Thymus (tissue), 11 donors: ENCODE measurements around the gene PSMB8. TPM values are rescaled to one million over a fixed set of nuclear protein-coding genes. Genes with fewer than 3 reads are reported as not detected.
A peak's percentile ranks its signal among the peaks of the same experiment; 100 is the strongest.

Experiments used
- DNase-seq, 9 donors: peaks; one replicate each; pipeline ENCODE4 v3.0.0-alpha.2; 2013; ENCODE audit warnings: low spot score in 9 of 9, low read depth in 6 of 9, missing footprints in 1 of 9
- H3K27ac ChIP-seq, 2 donors: one replicate each; pipeline ENCODE4 v1.5.1; 2013; ENCODE audit warnings: control low read depth in 1 of 2, low read depth in 1 of 2, low read length in 1 of 2, mild to moderate bottlenecking in 1 of 2, moderate library complexity in 1 of 2
- H3K27me3 ChIP-seq, 2 donors: one replicate each; pipeline ENCODE4 v1.5.1; 2013; ENCODE audit warnings: low read length in 1 of 2; ENCODE audit not compliant: control insufficient read depth in 2 of 2, insufficient read depth in 1 of 2
- H3K36me3 ChIP-seq, 2 donors: one replicate each; pipeline ENCODE4 v1.5.1; 2013; ENCODE audit warnings: low read length in 1 of 2, mild to moderate bottlenecking in 1 of 2, moderate library complexity in 1 of 2; ENCODE audit not compliant: control insufficient read depth in 2 of 2, insufficient read depth in 2 of 2
- H3K4me1 ChIP-seq, 2 donors: one replicate each; pipeline ENCODE4 v1.5.1; 2013; ENCODE audit warnings: low read length in 2 of 2; ENCODE audit not compliant: control insufficient read depth in 2 of 2, insufficient read depth in 2 of 2
- H3K4me3 ChIP-seq, 2 donors: one replicate each; pipeline ENCODE4 v1.5.1; 2013; ENCODE audit warnings: low read length in 2 of 2, control low read depth in 1 of 2, mild to moderate bottlenecking in 1 of 2
- H3K9me3 ChIP-seq, 2 donors: one replicate each; pipeline ENCODE4 v1.5.1; 2013; ENCODE audit warnings: low read length in 1 of 2, mild to moderate bottlenecking in 1 of 2; ENCODE audit not compliant: control insufficient read depth in 2 of 2, insufficient read depth in 1 of 2
- WGBS: extraction: QIAGEN DNeasy Blood & Tissue Kit; methylation state at CpG from one replicate; pipeline ENCODE4 v1.1.7; 2013; 5-methylcytosine and 5-hydroxymethylcytosine counted together
- polyA plus RNA-seq: library from polyadenylated mRNA; stranded (reverse); fragments of 200-250 nt; gene quantifications from one replicate; pipeline ENCODE4 v1.2.3, GENCODE V29; 2013
- total RNA-seq: library from RNA; stranded (reverse); fragments of 120-200 nt; gene quantifications from one replicate; pipeline ENCODE4 v1.2.4, GENCODE V29; 2013
- donor health status: healthy.

The PSMB8 gene
- total and polyA plus RNA-seq, 2 donors: 162 to 177 TPM

- Histone ChIP-seq H3K36me3 (no peaks in the 10 kb centered on the region), H3K9me3 (no peaks in the 10 kb centered on the region), H3K4me1 (peaks cover 0 to 4% of the 10 kb centered on the region in 2 donors), H3K27me3 (no peaks in the 10 kb centered on the region), H3K4me3 (no peak overlapping the region), H3K27ac (no peak overlapping the region)
- no peak for DNase-seq
- 57% methylated on average over 2 of the region's 2 CpGs for WGBS
Measured at GRCh38 chr6:32803416-32803815, 40.4 kb downstream of the PSMB8 start.

DNA sequence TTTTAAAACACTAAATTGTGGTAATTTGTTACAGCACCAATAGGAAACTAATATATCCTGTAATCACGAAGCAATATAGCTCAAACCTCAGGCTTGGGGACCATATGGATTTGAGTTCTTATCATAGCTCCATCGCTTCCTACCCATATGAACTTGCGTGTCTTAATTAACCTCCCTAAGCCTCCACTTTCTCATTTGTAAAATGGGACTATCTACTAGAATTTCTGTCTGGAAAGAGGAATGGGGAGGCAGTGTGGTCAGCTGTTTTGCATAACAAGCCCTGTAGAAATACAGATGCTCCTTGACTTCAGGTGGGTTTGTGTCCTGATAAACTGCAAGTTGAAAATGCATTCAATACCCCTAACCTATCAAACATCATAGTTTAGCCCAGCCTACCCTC, 44.1 kb downstream of the PSMB8 start:
- no peak overlapping the region for H3K4me3 ChIP-seq
- H3K27me3 ChIP-seq: peaks cover 0 to 3% of the 10 kb centered on the region in 2 donors
- no peak for DNase-seq
- H3K9me3 ChIP-seq: no peaks in the 10 kb centered on the region
- no peak overlapping the region for H3K27ac ChIP-seq
- whole genome bisulfite sequencing: 84% methylated on average over 3 of the region's 3 CpGs
- H3K4me1 ChIP-seq: peaks cover 3 to 9% of the 10 kb centered on the region in 2 donors
- no peaks in the 10 kb centered on the region for H3K36me3 ChIP-seq

GRCh38 chr6:32799168-32799567, 44.7 kb downstream of the PSMB8 start:
- Histone ChIP-seq H3K27ac (no peak overlapping the region), H3K4me1 (peaks cover 3 to 12% of the 10 kb centered on the region in 2 donors), H3K27me3 (peaks cover 0 to 3% of the 10 kb centered on the region in 2 donors), H3K9me3 (no peaks in the 10 kb centered on the region), H3K36me3 (no peaks in the 10 kb centered on the region), H3K4me3 (no peak overlapping the region)
- no peak for DNase-seq
- over 99% methylated on average over 3 of the region's 3 CpGs for WGBS

DNA sequence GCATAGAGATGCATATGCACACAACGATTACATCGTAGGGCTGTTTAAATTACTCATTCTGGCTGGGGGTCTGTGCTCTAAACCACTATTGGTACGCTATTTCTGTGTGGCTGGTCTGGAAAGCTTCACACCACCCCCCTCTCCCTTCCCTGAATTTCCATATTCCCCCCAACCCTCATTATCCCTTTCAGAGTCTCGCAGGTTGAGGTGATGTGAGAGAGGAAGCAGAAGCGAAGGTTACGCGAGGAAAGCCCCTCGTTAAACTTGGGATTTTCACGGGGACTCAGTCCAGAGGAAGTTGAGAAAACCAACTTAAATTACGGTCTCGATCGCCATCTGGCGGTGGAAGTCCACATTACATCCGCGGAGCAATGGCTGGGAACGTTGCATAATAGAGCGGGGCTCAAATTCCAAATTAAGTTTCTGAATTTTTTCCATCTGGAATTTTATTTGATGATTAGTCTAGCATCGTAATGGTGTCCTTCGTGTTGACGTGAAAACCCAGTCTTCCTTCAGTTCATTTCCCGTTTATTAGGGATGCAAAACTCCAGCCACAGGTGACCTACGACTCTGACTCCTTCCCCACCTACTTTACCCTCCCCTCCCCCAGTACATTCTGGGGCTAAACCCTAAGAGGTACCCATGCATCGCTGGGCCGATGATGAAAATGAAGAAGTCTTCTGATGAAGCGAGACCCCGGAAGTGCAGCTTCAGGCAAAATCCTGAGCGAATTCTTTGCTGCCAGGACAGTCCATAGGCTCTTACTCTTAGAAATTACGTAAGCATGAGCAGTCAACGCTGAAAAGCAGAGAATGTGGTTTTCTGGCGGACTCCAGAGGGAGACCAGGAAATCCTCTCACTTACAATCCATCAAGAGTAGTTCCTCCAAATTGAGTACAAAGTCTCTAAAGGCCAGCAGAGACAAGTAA, 46.7 kb downstream of the PSMB8 start:
- no peak overlapping the region for H3K27ac ChIP-seq
- WGBS: 6% methylated on average over 30 of the region's 30 CpGs
- no peaks in the 10 kb centered on the region for H3K9me3 ChIP-seq
- peaks cover 3 to 14% of the 10 kb centered on the region in 2 donors for H3K4me1 ChIP-seq
- peak overlapping the region in 1 of 2 donors; percentile 10 for H3K4me3 ChIP-seq
- no peaks in the 10 kb centered on the region for H3K36me3 ChIP-seq
- DNase-seq: peak; percentile 43 to 83 (median 68)
- H3K27me3 ChIP-seq: peaks cover 0 to 3% of the 10 kb centered on the region in 2 donors

DNA sequence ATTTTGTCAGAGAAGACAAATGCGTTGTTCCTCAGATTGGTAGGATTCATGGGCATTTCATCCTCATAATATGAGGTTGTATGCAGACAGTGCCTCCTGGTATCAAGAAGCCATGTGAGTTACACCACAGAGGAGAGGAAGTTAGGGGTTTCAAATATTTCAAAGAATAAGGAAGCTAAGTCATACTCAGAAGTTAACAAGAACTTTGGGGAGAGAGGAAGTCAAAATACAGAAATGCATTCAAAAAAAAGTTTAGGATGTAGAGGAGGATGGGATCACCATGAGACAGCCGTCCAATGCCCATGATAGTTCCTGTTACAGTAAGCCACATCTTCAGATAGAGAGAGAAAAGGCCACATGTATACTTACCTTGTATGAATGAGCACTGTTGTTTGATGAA, 49.3 kb downstream of the PSMB8 start:
- H3K9me3 ChIP-seq: no peaks in the 10 kb centered on the region
- WGBS: 12% methylated on average over 2 of the region's 2 CpGs
- DNase-seq: peak in 1 of 9 donors; percentile 35
- no peak overlapping the region for H3K27ac ChIP-seq
- peaks cover 0 to 7% of the 10 kb centered on the region in 2 donors for H3K27me3 ChIP-seq
- peaks cover 3 to 18% of the 10 kb centered on the region in 2 donors for H3K4me1 ChIP-seq
- H3K4me3 ChIP-seq: no peak overlapping the region
- H3K36me3 ChIP-seq: no peaks in the 10 kb centered on the region

DNA sequence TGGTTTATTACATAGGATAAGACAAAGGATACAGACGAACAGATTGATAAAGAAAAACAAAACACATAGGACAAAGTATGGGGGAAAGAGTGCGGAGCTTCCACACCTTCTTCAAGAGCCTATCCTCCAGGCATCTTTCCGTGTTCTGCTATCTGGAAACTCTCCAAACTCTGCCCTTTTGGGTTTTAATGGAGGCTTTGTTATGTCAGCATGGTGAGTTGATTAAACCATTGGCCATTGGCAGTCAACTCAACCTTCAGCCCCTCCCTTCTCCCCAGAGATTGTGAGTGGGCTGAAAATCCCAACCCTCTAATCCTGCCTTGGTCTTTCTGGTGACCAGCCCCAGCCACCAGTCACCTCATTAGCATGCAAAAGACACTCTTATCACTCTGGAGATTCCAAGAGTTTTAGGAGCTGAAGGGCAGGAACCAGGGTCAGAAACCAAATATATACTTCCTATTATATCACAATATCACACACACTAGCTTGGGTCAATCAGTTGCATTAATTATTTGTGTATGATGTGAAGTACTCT, 50.9 kb downstream of the PSMB8 start:
- no peak overlapping the region for H3K27ac ChIP-seq
- WGBS: 91% methylated on average over 3 of the region's 3 CpGs

More for the DNA sequence above, 50.9 kb downstream of the PSMB8 start:
- Histone ChIP-seq H3K36me3 (no peaks in the 10 kb centered on the region), H3K9me3 (no peaks in the 10 kb centered on the region), H3K27me3 (peaks cover 0 to 7% of the 10 kb centered on the region in 2 donors), H3K4me1 (peaks cover 3 to 18% of the 10 kb centered on the region in 2 donors), H3K4me3 (no peak overlapping the region)
- no peak for DNase-seq

Other genes with a start within 250 kb of the PSMB8 start
- 352 TPM for gene HLA-DQA1, start 206.6 kb downstream of the PSMB8 start, total RNA-seq
- gene HLA-DQA1, start 206.6 kb downstream of the PSMB8 start, polyA plus RNA-seq: 358 TPM
- 336 TPM for gene HLA-DQB1, start 177.4 kb downstream of the PSMB8 start, total RNA-seq
- 458 TPM for gene HLA-DQB1, start 177.4 kb downstream of the PSMB8 start, polyA plus RNA-seq
- gene HLA-DQA2, start 102.7 kb downstream of the PSMB8 start, total RNA-seq: 45.0 TPM
- gene HLA-DQA2, start 102.7 kb downstream of the PSMB8 start, polyA plus RNA-seq: 3.7 TPM
- 17.5 TPM for gene HLA-DQB2, start 80.5 kb downstream of the PSMB8 start, total RNA-seq
- gene HLA-DQB2, start 80.5 kb downstream of the PSMB8 start, polyA plus RNA-seq: 12.2 TPM
- 18.8 TPM for gene HLA-DOB, start 27.0 kb downstream of the PSMB8 start, total RNA-seq
- gene HLA-DOB, start 27.0 kb downstream of the PSMB8 start, polyA plus RNA-seq: 40.1 TPM
- gene TAP2, start 5.3 kb downstream of the PSMB8 start, total RNA-seq: 29.7 TPM
- 39.8 TPM for gene TAP2, start 5.3 kb downstream of the PSMB8 start, polyA plus RNA-seq
- gene TAP1, start 9.7 kb upstream of the PSMB8 start, total RNA-seq: 107 TPM
- gene TAP1, start 9.7 kb upstream of the PSMB8 start, polyA plus RNA-seq: 155 TPM
- 159 TPM for gene PSMB9, start 10.1 kb upstream of the PSMB8 start, total RNA-seq
- gene PSMB9, start 10.1 kb upstream of the PSMB8 start, polyA plus RNA-seq: 143 TPM
- 110 TPM for gene HLA-DMB, start 97.0 kb upstream of the PSMB8 start, total RNA-seq
- 71.0 TPM for gene HLA-DMB, start 97.0 kb upstream of the PSMB8 start, polyA plus RNA-seq
- gene HLA-DMA, start 109.0 kb upstream of the PSMB8 start, total RNA-seq: 85.0 TPM
- gene HLA-DMA, start 109.0 kb upstream of the PSMB8 start, polyA plus RNA-seq: 161 TPM
- gene BRD2, start 124.5 kb upstream of the PSMB8 start, total RNA-seq: 113 TPM
- gene BRD2, start 124.5 kb upstream of the PSMB8 start, polyA plus RNA-seq: 119 TPM
- 38.8 TPM for gene HLA-DOA, start 165.5 kb upstream of the PSMB8 start, total RNA-seq
- 27.9 TPM for gene HLA-DOA, start 165.5 kb upstream of the PSMB8 start, polyA plus RNA-seq
- gene HLA-DPA1, start 229.6 kb upstream of the PSMB8 start, total RNA-seq: 700 TPM
- gene HLA-DPA1, start 229.6 kb upstream of the PSMB8 start, polyA plus RNA-seq: 332 TPM
- gene HLA-DPB1, start 231.9 kb upstream of the PSMB8 start, total RNA-seq: 306 TPM
- 575 TPM for gene HLA-DPB1, start 231.9 kb upstream of the PSMB8 start, polyA plus RNA-seq